Measurements from ENCODE around the gene PLCB4.

DNA sequence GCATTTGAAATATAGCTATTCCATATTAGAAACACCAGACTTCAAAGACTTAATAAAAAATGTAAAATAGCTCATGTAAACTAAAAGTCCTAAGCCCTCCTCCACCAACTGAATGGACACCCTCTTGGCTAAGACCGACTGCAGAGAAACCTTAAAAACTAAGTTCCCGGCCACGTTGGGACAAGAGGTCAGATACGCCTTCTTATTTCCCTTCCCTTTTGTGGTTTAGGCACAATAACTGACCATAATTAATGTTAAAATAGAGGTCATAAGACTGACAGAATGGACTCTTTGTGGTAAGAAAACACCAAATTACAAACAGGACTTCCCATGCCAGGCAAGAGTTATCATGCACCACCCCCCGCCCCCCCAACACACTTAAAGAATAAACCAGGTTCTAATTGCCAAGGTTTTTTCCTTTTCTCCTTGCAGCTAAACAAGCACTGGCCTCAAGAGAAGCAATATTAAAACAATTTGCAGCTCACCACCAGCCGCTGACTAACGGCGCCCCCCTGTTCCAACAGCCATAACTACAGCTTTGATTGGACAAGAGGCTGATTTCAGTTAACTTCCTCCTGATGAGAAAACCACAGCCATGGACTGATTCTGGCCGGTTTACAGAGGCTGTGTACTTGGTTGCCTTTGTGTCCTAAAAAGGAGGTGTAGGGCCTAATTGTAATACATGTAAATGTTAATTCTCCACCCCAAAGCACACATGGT, 434.8 kb downstream of the PLCB4 start:
- no peak for TF ChIP-seq ZNF302 (tag by site-specific recombination; IDR thresholded peaks at IDR 0.05; ENCODE audit: low read depth)
- TF ChIP-seq, protein P1, sequence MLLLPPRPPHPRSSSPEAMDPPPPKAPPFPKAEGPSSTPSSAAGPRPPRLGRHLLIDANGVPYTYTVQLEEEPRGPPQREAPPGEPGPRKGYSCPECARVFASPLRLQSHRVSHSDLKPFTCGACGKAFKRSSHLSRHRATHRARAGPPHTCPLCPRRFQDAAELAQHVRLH (tag by site-specific recombination; IDR thresholded peaks at IDR 0.05) = no peak
- TF ChIP-seq ZNF843 (tag by site-specific recombination; IDR thresholded peaks at IDR 0.05) = no peak
- TF ChIP-seq, protein P2, sequence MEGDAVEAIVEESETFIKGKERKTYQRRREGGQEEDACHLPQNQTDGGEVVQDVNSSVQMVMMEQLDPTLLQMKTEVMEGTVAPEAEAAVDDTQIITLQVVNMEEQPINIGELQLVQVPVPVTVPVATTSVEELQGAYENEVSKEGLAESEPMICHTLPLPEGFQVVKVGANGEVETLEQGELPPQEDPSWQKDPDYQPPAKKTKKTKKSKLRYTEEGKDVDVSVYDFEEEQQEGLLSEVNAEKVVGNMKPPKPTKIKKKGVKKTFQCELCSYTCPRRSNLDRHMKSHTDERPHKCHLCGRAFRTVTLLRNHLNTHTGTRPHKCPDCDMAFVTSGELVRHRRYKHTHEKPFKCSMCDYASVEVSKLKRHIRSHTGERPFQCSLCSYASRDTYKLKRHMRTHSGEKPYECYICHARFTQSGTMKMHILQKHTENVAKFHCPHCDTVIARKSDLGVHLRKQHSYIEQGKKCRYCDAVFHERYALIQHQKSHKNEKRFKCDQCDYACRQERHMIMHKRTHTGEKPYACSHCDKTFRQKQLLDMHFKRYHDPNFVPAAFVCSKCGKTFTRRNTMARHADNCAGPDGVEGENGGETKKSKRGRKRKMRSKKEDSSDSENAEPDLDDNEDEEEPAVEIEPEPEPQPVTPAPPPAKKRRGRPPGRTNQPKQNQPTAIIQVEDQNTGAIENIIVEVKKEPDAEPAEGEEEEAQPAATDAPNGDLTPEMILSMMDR (tag by site-specific recombination; IDR thresholded peaks at IDR 0.05) = no peak
- no peak for TF ChIP-seq ZNF121 (tag by site-specific recombination; IDR thresholded peaks at IDR 0.05)
- no peak for TF ChIP-seq FEZF1 (tag by site-specific recombination; IDR thresholded peaks at IDR 0.05)
- no peak for TF ChIP-seq ZNF530 (tag by site-specific recombination; IDR thresholded peaks at IDR 0.05; ENCODE audit: low read depth)
- no peak for TF ChIP-seq ZBTB20 (tag by site-specific recombination; IDR thresholded peaks at IDR 0.05)
- TF ChIP-seq KLF1 (tag by site-specific recombination; IDR thresholded peaks at IDR 0.05) = no peak
- TF ChIP-seq OVOL3 (tag by site-specific recombination; IDR thresholded peaks at IDR 0.05) = no peak
- no peak for TF ChIP-seq YY1 (tag by site-specific recombination; IDR thresholded peaks at IDR 0.05)
- TF ChIP-seq, protein P3, sequence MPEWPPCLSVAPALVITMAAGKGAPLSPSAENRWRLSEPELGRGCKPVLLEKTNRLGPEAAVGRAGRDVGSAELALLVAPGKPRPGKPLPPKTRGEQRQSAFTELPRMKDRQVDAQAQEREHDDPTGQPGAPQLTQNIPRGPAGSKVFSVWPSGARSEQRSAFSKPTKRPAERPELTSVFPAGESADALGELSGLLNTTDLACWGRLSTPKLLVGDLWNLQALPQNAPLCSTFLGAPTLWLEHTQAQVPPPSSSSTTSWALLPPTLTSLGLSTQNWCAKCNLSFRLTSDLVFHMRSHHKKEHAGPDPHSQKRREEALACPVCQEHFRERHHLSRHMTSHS (tag by site-specific recombination; IDR thresholded peaks at IDR 0.05) = no peak
- TF ChIP-seq ZNF596 (tag by site-specific recombination; IDR thresholded peaks at IDR 0.05) = no peak

Data from HEK293 (cell line).